SK-N-SH (cell line): Measurements from ENCODE around the gene PHYKPL. TPM values are rescaled to one million over a fixed set of nuclear protein-coding genes. Genes with fewer than 3 reads are reported as not detected.

Experiments used
- CTCF ChIA-PET: fragments of 300-600, 350-600 bp; formaldehyde crosslinking; extraction: SDS; loops from one replicate; lab custom pipeline; 2021; lab: Yijun Ruan, JAX
- POLR2A ChIA-PET: fragments of 350-600 bp; sonication (Branson Sonifier 250); formaldehyde crosslinking; extraction: SDS; loops from one replicate; lab custom pipeline; 2020; ENCODE audit warnings: antibody characterized with exemption, inconsistent platforms; lab: Yijun Ruan, JAX
- DNase-seq: peaks from one replicate; pipeline ENCODE4 v3.0.0; 2012
- H2AFZ ChIP-seq: fragments of 200-600 bp; sonication (generic); 2 replicates; pipeline ENCODE4 v1.8.1; 2016; ENCODE audit warnings: antibody characterized with exemption, mild to moderate bottlenecking, low read depth
- H3F3A ChIP-seq: fragments of 200-600 bp; sonication (generic); replicated peaks from 2 replicates; pipeline ENCODE3; 2016; ENCODE audit warnings: antibody characterized with exemption, mild to moderate bottlenecking; ENCODE audit not compliant: insufficient read depth
- H3K27ac ChIP-seq, 2 experiments: fragments of 200-500 bp in 1 of 2; fragments of 200-600 bp in 1 of 2; sonication (Bioruptor generic) in 1 of 2; sonication (generic), shearing (Covaris generic) in 1 of 2; 2 replicates each; pipeline versions ENCODE4 v1.5.1 to v1.6.1; 2014 to 2016; ENCODE audit warnings: low read depth in 2 of 2, inconsistent platforms in 1 of 2, low read length in 1 of 2, mild to moderate bottlenecking in 1 of 2, mixed read lengths in 1 of 2
- H3K27me3 ChIP-seq: fragments of 200-600 bp; sonication (generic), shearing (Covaris generic); 2 replicates; pipeline ENCODE4 v1.6.1; 2016; ENCODE audit warnings: mixed run types; ENCODE audit not compliant: insufficient read depth
- H3K36me3 ChIP-seq, 2 experiments: fragments of 200-500 bp in 1 of 2; fragments of 200-600 bp in 1 of 2; sonication (Bioruptor generic) in 1 of 2; sonication (generic) in 1 of 2; replicated peaks in 1 of 2; 2 replicates each; pipeline versions ENCODE3 to v1.5.1; 2014 to 2016; ENCODE audit warnings: low read length in 1 of 2, mild to moderate bottlenecking in 1 of 2; ENCODE audit not compliant: insufficient read depth in 2 of 2, control insufficient read depth in 1 of 2
- H3K4me1 ChIP-seq, 2 experiments: fragments of 200-500 bp in 1 of 2; fragments of 200-600 bp in 1 of 2; sonication (Bioruptor generic) in 1 of 2; sonication (generic), shearing (Covaris generic) in 1 of 2; 2 replicates each; pipeline versions ENCODE4 v1.5.1 to v1.6.1; 2014 to 2016; ENCODE audit warnings: low read depth in 1 of 2, low read length in 1 of 2, mixed run types in 1 of 2; ENCODE audit not compliant: insufficient read depth in 2 of 2, control insufficient read depth in 1 of 2
- H3K4me2 ChIP-seq: fragments of 200-600 bp; sonication (generic), shearing (Covaris generic); 2 replicates; pipeline ENCODE4 v1.6.1; 2017; ENCODE audit warnings: mixed run types
- H3K4me3 ChIP-seq, 2 experiments: fragments of 200-500 bp in 1 of 2; fragments of 200-600 bp in 1 of 2; sonication (Bioruptor generic) in 1 of 2; sonication (generic), shearing (Covaris generic) in 1 of 2; 2 replicates each; pipeline versions ENCODE4 v1.5.1 to v1.8.1; 2014 to 2016; ENCODE audit warnings: low read depth in 2 of 2, inconsistent platforms in 1 of 2, low read length in 1 of 2, mild to moderate bottlenecking in 1 of 2, mixed read lengths in 1 of 2, moderate library complexity in 1 of 2
- H3K79me2 ChIP-seq: fragments of 200-600 bp; sonication (generic); 2 replicates; pipeline ENCODE4 v1.8.1; 2017; ENCODE audit warnings: mild to moderate bottlenecking; ENCODE audit not compliant: insufficient read depth
- H3K9ac ChIP-seq: fragments of 200-600 bp; sonication (generic); 2 replicates; pipeline ENCODE4 v1.6.1; 2017; ENCODE audit warnings: mixed run types
- H3K9me2 ChIP-seq: fragments of 200-600 bp; sonication (generic); 2 replicates; pipeline ENCODE4 v1.6.1; 2017; ENCODE audit warnings: mixed run types
- H3K9me3 ChIP-seq: fragments of 200-600 bp; sonication (generic); 2 replicates; pipeline ENCODE4 v1.6.1; 2017; ENCODE audit warnings: mixed run types, mild to moderate bottlenecking, moderate library complexity
- H4K20me1 ChIP-seq: fragments of 200-600 bp; sonication (generic); 2 replicates; pipeline ENCODE4 v1.6.1; 2017; ENCODE audit warnings: mild to moderate bottlenecking, mixed run types; ENCODE audit not compliant: insufficient read depth
- CHD2 ChIP-seq: fragments of 150-350 bp; IDR thresholded peaks from 2 replicates; pipeline ENCODE4 v1.6.1; 2018; ENCODE audit warnings: low read length; ENCODE audit not compliant: partially characterized antibody
- ELF1 ChIP-seq: IDR thresholded peaks from 2 replicates; pipeline ENCODE4 v1.4.0; 2012
- FOXJ3 ChIP-seq: sonication (generic); formaldehyde crosslinking; IDR thresholded peaks from 2 replicates; pipeline ENCODE4 v1.5.1; 2020; ENCODE audit warnings: mild to moderate bottlenecking, missing genetic modification reagents
- GATA2 ChIP-seq: sonication (generic); formaldehyde crosslinking; IDR thresholded peaks from 2 replicates; pipeline ENCODE4 v1.5.0; 2020; ENCODE audit warnings: mild to moderate bottlenecking, missing genetic modification reagents
- MXI1 ChIP-seq: IDR thresholded peaks from 2 replicates; pipeline ENCODE4 v1.6.1; 2012; ENCODE audit warnings: mild to moderate bottlenecking, low read depth, low read length, improper control_type of control experiment
- NFIC ChIP-seq: IDR thresholded peaks from 2 replicates; pipeline ENCODE4 v1.4.0; 2012; ENCODE audit warnings: borderline replicate concordance
- NRF1 ChIP-seq: IDR thresholded peaks from 2 replicates; pipeline ENCODE4 v1.6.1; 2012; ENCODE audit warnings: low read depth, mild to moderate bottlenecking, low read length
- PBX3 ChIP-seq: IDR thresholded peaks from 2 replicates; pipeline ENCODE4; 2012
- RAD21 ChIP-seq: IDR thresholded peaks from 2 replicates; pipeline ENCODE4 v1.6.1; 2012; ENCODE audit warnings: mild to moderate bottlenecking, low read length
- RCOR1 ChIP-seq: fragments of 150-350 bp; IDR thresholded peaks from 2 replicates; pipeline ENCODE4 v1.6.1; 2017; ENCODE audit warnings: antibody characterized with exemption, low read length
- REST ChIP-seq: IDR thresholded peaks from 2 replicates; pipeline ENCODE4 v1.6.1; 2012; ENCODE audit warnings: mild to moderate bottlenecking, low read depth, low read length, moderate library complexity
- SMC3 ChIP-seq: IDR thresholded peaks from 2 replicates; pipeline ENCODE4 v1.6.1; 2012; ENCODE audit warnings: low read depth, low read length, improper control_type of control experiment
- TAF1 ChIP-seq: IDR thresholded peaks from 2 replicates; pipeline ENCODE4 v1.6.1; 2012; ENCODE audit warnings: low read depth, mild to moderate bottlenecking, low read length, moderate library complexity, borderline replicate concordance
- TCF12 ChIP-seq: IDR thresholded peaks from 2 replicates; pipeline ENCODE4 v1.4.0; 2012
- TEAD4 ChIP-seq: IDR thresholded peaks from 2 replicates; pipeline ENCODE4 v1.4.0; 2012; ENCODE audit warnings: mild to moderate bottlenecking, borderline replicate concordance; ENCODE audit not compliant: insufficient read depth
- USF1 ChIP-seq: IDR thresholded peaks from 2 replicates; pipeline ENCODE4 v1.4.0; 2012; ENCODE audit warnings: low read depth, borderline replicate concordance
- YY1 ChIP-seq: IDR thresholded peaks from 2 replicates; pipeline ENCODE4 v1.4.0; 2012; ENCODE audit warnings: low read depth, mild to moderate bottlenecking
- WGBS: methylation state at CpG from one replicate; pipeline ENCODE4 v1.1.6; 2017; ENCODE audit warnings: low lambda C conversion rate; 5-methylcytosine and 5-hydroxymethylcytosine counted together
- polyA plus RNA-seq, 3 experiments: library from polyadenylated mRNA; depleted of rRNA; stranded (reverse); fragments of >200 nt; gene quantifications; 2 replicates each; pipeline ENCODE4 v1.2.3, GENCODE V29; 2012
- TF ChIP-seq, protein P1 (sequence below): fragments of 150-350 bp; IDR thresholded peaks from 2 replicates; pipeline ENCODE4 v1.6.1; 2017; ENCODE audit warnings: antibody characterized with exemption, low read length, low read depth, borderline replicate concordance
- TF ChIP-seq, protein P2 (sequence below): fragments of 150-350 bp; IDR thresholded peaks from 2 replicates; pipeline ENCODE4 v1.6.1; 2016; ENCODE audit warnings: mild to moderate bottlenecking, low read depth, low read length

Gene PHYKPL
- polyA plus RNA-seq, 1 of the 3 experiments (the other 2 are of a cell fraction): 46.8 TPM

DNA sequence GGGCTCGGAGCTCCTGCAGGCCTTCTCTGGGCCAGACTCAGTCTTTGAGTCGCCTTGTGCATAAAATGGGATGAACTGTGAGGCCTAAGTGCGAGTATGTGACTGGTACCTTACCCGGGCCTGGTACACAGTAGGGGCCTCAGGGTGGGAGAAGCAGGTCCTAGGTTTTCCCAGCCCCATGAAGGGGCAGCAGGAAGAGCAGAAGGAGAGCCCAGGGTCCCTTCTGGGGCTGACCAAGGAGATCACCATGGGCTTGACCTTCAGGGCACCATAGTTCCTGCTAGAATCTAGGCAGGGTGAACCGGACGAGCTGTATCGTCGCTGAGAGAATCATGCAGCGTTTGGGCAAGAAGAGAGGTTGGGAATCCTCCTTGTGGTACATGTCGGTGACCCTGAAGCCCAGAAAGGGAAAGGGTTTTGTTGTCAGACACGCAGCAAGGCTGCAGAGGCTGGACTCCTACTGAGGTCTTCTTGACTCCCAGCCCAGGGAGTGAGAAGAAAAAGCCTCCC is 373 bp upstream of the PHYKPL start (continued):
- TF ChIP-seq, protein P1, sequence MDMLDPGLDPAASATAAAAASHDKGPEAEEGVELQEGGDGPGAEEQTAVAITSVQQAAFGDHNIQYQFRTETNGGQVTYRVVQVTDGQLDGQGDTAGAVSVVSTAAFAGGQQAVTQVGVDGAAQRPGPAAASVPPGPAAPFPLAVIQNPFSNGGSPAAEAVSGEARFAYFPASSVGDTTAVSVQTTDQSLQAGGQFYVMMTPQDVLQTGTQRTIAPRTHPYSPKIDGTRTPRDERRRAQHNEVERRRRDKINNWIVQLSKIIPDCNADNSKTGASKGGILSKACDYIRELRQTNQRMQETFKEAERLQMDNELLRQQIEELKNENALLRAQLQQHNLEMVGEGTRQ: no peak
- no peak for TF ChIP-seq REST

GRCh38 chr5:178231539-178232123 is 971 bp downstream of the PHYKPL start:
- Histone ChIP-seq H3K27ac (peak overlapping the region; percentile 56 to 86; a peak in 3 of 4 replicates), H3K9me2 (no peaks in the 10 kb centered on the region), H4K20me1 (no peaks in the 10 kb centered on the region), H3K4me2 (peak overlapping the region; percentile 98), H3F3A (peaks cover 11% of the 10 kb centered on the region), H3K27me3 (no peaks in the 10 kb centered on the region), H3K79me2 (peaks cover 28% of the 10 kb centered on the region), H3K9me3 (no peaks in the 10 kb centered on the region), H3K36me3 (peaks cover 7 to 27% of the 10 kb centered on the region in 2 experiments), H3K4me3 (peak overlapping the region; percentile 87), H2AFZ (peak overlapping the region; percentile 93), H3K4me1 (peaks cover 11 to 31% of the 10 kb centered on the region in 2 experiments; a peak in 2 of 4 replicates), H3K9ac (peak overlapping the region; percentile 83)
- WGBS: 28% methylated on average over 13 of the region's 21 CpGs
- DNase-seq: no peak
- POLR2A ChIA-PET: interaction anchor here (0.6 to 2.0 kb wide), 7 partner anchors 9 to 1392 kb away, joined by 3 to 9 read pairs (median 3); partner anchors contain the start of genes COL23A1, HNRNPAB, HNRNPH1 and NHP2
- CTCF ChIA-PET: interaction anchor here (1.2 to 12.2 kb wide), 4 partner anchors 11 to 360 kb away, joined by 4 to 147 read pairs (median 6); partner anchors contain the start of gene COL23A1
- no peak for TF ChIP-seq TCF12
- no peak for TF ChIP-seq FOXJ3
- no peak for TF ChIP-seq RCOR1
- TF ChIP-seq, protein P1: no peak
- no peak for TF ChIP-seq GATA2 (CRISPR knock-in tag)
- no peak for TF ChIP-seq PBX3
- TF ChIP-seq SMC3: no peak
- TF ChIP-seq RAD21: no peak
- no peak for TF ChIP-seq USF1
- TF ChIP-seq NRF1: no peak
- TF ChIP-seq TEAD4: no peak
- TF ChIP-seq MXI1: no peak; the same call in 1 of the 2 replicates
- TF ChIP-seq CHD2: no peak
- no peak for TF ChIP-seq ELF1
- TF ChIP-seq, protein P2, sequence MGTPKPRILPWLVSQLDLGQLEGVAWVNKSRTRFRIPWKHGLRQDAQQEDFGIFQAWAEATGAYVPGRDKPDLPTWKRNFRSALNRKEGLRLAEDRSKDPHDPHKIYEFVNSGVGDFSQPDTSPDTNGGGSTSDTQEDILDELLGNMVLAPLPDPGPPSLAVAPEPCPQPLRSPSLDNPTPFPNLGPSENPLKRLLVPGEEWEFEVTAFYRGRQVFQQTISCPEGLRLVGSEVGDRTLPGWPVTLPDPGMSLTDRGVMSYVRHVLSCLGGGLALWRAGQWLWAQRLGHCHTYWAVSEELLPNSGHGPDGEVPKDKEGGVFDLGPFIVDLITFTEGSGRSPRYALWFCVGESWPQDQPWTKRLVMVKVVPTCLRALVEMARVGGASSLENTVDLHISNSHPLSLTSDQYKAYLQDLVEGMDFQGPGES: no peak
- no peak for TF ChIP-seq NFIC
- TF ChIP-seq TAF1: no peak
- no peak for TF ChIP-seq YY1
